Ishikawa (cell line): ENCODE results near the gene MYBPH.

Source experiments
- CREB1 ChIP-seq: IDR thresholded peaks from 2 replicates; pipeline ENCODE4 v1.6.1; 2012; ENCODE audit warnings: low read depth
- EP300 ChIP-seq: IDR thresholded peaks from 2 replicates; pipeline ENCODE4 v1.6.1; 2012; ENCODE audit warnings: borderline replicate concordance
- FOXM1 ChIP-seq: IDR thresholded peaks from 2 replicates; pipeline ENCODE4 v1.6.1; 2012; ENCODE audit warnings: low read depth, borderline replicate concordance
- NFIC ChIP-seq: IDR thresholded peaks from 2 replicates; pipeline ENCODE4 v1.6.1; 2012
- TCF12 ChIP-seq: IDR thresholded peaks from 2 replicates; pipeline ENCODE4 v1.6.1; 2012; ENCODE audit warnings: low read depth
- YY1 ChIP-seq: IDR thresholded peaks from 2 replicates; pipeline ENCODE4 v1.6.1; 2012; ENCODE audit warnings: low read depth
- TF ChIP-seq, protein P1 (sequence below): IDR thresholded peaks from 2 replicates; pipeline ENCODE4 v1.6.1; 2012
- TF ChIP-seq, protein P2 (sequence below): IDR thresholded peaks from 2 replicates; pipeline ENCODE4 v1.6.1; 2012; ENCODE audit warnings: low read depth, mild to moderate bottlenecking

DNA sequence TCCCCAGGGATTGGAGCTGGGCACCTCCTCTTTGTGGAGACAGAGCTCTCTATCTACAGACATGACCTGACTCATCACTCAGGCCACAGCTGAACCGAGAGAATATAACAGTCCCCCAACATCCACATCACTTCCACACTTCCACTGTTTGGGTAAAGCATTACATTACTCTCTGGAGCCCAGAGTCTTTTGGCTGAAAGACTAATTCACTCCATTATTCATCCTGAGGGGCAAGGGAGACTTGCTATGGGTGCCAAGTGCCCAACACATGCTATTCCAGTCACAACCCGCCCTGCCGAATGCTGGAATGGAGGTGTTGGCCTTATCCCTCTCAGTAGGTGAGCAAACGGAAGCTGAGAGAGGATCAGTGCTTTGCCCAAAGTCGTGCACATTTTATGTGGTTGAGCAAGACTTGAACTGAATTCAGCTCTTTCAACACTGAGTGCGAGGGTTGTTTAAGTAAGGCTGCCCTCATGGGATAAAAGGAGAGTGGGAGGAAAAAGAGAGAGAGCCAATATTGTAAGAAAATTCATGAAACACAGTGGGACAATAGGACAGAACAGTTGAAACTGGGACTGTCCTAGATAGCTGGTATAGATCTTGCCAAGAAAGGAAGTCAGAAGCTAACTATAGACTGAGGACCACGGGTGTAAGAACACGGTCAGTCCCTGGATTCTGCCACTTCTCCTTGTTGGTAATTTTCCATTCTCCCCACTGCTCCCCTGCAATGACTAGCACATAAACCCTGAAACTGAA lies 24.4 kb upstream of the MYBPH start:
- TF ChIP-seq, protein P1, sequence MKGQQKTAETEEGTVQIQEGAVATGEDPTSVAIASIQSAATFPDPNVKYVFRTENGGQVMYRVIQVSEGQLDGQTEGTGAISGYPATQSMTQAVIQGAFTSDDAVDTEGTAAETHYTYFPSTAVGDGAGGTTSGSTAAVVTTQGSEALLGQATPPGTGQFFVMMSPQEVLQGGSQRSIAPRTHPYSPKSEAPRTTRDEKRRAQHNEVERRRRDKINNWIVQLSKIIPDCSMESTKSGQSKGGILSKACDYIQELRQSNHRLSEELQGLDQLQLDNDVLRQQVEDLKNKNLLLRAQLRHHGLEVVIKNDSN = no peak
- no peak for TF ChIP-seq TCF12
- TF ChIP-seq FOXM1 = no peak
- TF ChIP-seq, protein P2, sequence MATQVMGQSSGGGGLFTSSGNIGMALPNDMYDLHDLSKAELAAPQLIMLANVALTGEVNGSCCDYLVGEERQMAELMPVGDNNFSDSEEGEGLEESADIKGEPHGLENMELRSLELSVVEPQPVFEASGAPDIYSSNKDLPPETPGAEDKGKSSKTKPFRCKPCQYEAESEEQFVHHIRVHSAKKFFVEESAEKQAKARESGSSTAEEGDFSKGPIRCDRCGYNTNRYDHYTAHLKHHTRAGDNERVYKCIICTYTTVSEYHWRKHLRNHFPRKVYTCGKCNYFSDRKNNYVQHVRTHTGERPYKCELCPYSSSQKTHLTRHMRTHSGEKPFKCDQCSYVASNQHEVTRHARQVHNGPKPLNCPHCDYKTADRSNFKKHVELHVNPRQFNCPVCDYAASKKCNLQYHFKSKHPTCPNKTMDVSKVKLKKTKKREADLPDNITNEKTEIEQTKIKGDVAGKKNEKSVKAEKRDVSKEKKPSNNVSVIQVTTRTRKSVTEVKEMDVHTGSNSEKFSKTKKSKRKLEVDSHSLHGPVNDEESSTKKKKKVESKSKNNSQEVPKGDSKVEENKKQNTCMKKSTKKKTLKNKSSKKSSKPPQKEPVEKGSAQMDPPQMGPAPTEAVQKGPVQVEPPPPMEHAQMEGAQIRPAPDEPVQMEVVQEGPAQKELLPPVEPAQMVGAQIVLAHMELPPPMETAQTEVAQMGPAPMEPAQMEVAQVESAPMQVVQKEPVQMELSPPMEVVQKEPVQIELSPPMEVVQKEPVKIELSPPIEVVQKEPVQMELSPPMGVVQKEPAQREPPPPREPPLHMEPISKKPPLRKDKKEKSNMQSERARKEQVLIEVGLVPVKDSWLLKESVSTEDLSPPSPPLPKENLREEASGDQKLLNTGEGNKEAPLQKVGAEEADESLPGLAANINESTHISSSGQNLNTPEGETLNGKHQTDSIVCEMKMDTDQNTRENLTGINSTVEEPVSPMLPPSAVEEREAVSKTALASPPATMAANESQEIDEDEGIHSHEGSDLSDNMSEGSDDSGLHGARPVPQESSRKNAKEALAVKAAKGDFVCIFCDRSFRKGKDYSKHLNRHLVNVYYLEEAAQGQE = no peak
- TF ChIP-seq YY1 = no peak
- no peak for TF ChIP-seq EP300
- TF ChIP-seq CREB1 = no peak
- TF ChIP-seq NFIC = no peak
